Measurements from ENCODE around the gene TUB. TPM values are rescaled to one million over a fixed set of nuclear protein-coding genes. Genes with fewer than 3 reads are reported as not detected.

The TUB gene
- polyA plus RNA-seq, 1 of the 3 experiments (the other 2 are of a cell fraction) = 11.3 TPM

DNA sequence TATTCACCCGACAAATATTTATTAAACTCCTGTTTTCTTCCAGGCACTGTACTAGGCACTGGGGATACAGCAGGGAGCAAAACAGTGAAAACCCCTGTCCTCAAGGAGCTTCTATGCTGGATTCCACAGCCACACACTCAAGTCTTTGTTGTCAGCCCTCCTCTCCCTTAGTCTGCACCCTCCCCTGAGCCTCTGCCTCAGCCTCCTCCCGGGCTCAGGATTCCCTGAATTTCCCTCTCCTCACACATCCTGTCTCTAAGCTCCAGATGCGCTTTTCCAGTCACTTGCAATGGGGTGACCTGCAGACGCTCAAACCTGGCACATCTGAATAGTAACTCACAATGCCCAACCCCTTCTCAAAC is 13.5 kb upstream of the TUB start:
- WGBS (ENCODE audit: low lambda C conversion rate) = 80% methylated on average over 4 of the region's 4 CpGs
- Histone ChIP-seq H3K4me3 (ENCODE audit: low read depth in 2 of 2, low read length in 1 of 2) (no peak overlapping the region), H4K20me1 (ENCODE audit: insufficient read depth) (no peaks in the 10 kb centered on the region), H3K9me3 (no peaks in the 10 kb centered on the region), H3F3A (replicated peaks; ENCODE audit: insufficient read depth) (peaks cover 20% of the 10 kb centered on the region), H2AFZ (ENCODE audit: low read depth) (no peak overlapping the region), H3K9me2 (no peaks in the 10 kb centered on the region), H3K36me3 (replicated peaks in 1 of 2; ENCODE audit: control insufficient read depth in 1 of 2, insufficient read depth in 2 of 2, low read length in 1 of 2) (no peaks in the 10 kb centered on the region), H3K27ac (ENCODE audit: low read depth in 2 of 2, low read length in 1 of 2) (peak overlapping the region in 1 of 2 experiments; percentile 99; a peak in 2 of 4 replicates), H3K27me3 (ENCODE audit: insufficient read depth) (no peaks in the 10 kb centered on the region; the same call in 1 of the 2 replicates), H3K79me2 (ENCODE audit: insufficient read depth) (no peaks in the 10 kb centered on the region), H3K4me2 (no peak overlapping the region), H3K9ac (no peak overlapping the region), H3K4me1 (ENCODE audit: control insufficient read depth in 1 of 2, insufficient read depth in 2 of 2, low read depth in 1 of 2, low read length in 1 of 2) (peaks cover 12 to 54% of the 10 kb centered on the region in 2 experiments)
- ChIA-PET POLR2A (interaction anchor here (0.7 to 3.3 kb wide), 12 partner anchors 11 to 200 kb away, joined by 3 to 27 read pairs (median 5); partner anchors contain the start of gene TUB), CTCF (interaction anchor here (1.0 to 11.8 kb wide), 15 partner anchors 9 to 893 kb away, joined by 3 to 230 read pairs (median 8); partner anchors contain the start of genes EIF3F and TUB)
- no peak for DNase-seq
- TF ChIP-seq MXI1 (IDR thresholded peaks at IDR 0.05; ENCODE audit: low read depth, low read length) (0 out of 2 replicates have a peak, but pooled peaks have one; percentile 14), FOSL2 (IDR thresholded peaks at IDR 0.05; ENCODE audit: borderline replicate concordance, low read depth) (no peak), RAD21 (IDR thresholded peaks at IDR 0.05; ENCODE audit: low read length) (0 out of 2 replicates have a peak, but pooled peaks have one; percentile 10), TCF12 (IDR thresholded peaks at IDR 0.05) (no peak), JUND (IDR thresholded peaks at IDR 0.05) (no peak)
- TF ChIP-seq, protein P1, sequence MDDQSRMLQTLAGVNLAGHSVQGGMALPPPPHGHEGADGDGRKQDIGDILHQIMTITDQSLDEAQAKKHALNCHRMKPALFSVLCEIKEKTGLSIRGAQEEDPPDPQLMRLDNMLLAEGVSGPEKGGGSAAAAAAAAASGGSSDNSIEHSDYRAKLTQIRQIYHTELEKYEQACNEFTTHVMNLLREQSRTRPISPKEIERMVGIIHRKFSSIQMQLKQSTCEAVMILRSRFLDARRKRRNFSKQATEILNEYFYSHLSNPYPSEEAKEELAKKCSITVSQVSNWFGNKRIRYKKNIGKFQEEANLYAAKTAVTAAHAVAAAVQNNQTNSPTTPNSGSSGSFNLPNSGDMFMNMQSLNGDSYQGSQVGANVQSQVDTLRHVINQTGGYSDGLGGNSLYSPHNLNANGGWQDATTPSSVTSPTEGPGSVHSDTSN (IDR thresholded peaks at IDR 0.05) = no peak

DNA sequence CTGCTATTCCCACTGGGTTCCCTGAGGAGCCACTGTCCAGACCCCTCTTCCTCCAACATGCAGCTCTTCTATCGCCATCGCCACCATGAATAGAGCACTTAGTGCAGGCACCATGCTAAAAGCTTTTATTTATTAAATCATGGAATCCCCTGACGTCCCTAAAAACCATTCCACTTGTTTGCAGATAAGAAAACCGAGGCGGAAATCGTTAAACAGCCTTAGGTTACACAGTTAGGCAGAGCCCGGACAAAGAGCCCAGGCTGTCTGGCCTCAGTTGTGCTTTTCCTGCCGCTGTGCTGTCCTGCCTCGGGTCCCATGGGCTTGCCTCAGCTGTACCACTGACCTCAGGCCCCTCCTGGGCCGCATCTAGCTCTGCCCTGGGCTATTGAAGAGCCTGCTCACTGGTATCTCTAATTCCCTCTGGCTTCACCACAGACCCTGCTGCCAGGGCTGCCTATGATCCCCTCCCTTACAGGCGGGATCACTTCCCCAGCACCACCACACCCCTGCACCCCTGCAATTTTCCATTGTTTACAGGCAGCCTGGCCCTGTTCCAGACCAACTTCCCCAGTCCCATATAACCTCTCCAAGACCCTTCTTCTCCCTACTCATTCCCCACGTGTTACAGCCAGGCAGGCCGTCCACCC is 13.0 kb upstream of the TUB start:
- H3K9me2 ChIP-seq = no peaks in the 10 kb centered on the region
- peak; percentile 74 for DNase-seq
- no peaks in the 10 kb centered on the region for H3K9me3 ChIP-seq
- peak overlapping the region; percentile 49 for H3K4me2 ChIP-seq
- 61% methylated on average over 10 of the region's 13 CpGs for WGBS (ENCODE audit: low lambda C conversion rate)
- H3K4me3 ChIP-seq (ENCODE audit: low read depth in 2 of 2, low read length in 1 of 2) = peak overlapping the region in 1 of 2 experiments; percentile 18; a peak in 1 of 4 replicates
- H3K27ac ChIP-seq (ENCODE audit: low read depth in 2 of 2, low read length in 1 of 2) = peak overlapping the region; percentile 64 to 99
- peaks cover 23% of the 10 kb centered on the region for H3F3A ChIP-seq (replicated peaks; ENCODE audit: insufficient read depth)
- H4K20me1 ChIP-seq (ENCODE audit: insufficient read depth) = no peaks in the 10 kb centered on the region
- H3K27me3 ChIP-seq (ENCODE audit: insufficient read depth) = no peaks in the 10 kb centered on the region; the same call in 1 of the 2 replicates
- H2AFZ ChIP-seq (ENCODE audit: low read depth) = no peak overlapping the region
- CTCF ChIA-PET = interaction anchor here (0.6 to 11.8 kb wide), 14 partner anchors 9 to 892 kb away, joined by 3 to 230 read pairs (median 6); partner anchors contain the start of gene TUB
- peaks cover 12 to 50% of the 10 kb centered on the region in 2 experiments for H3K4me1 ChIP-seq (ENCODE audit: control insufficient read depth in 1 of 2, insufficient read depth in 2 of 2, low read depth in 1 of 2, low read length in 1 of 2)
- TF ChIP-seq TAF1 (IDR thresholded peaks at IDR 0.05; ENCODE audit: borderline replicate concordance, low read depth, low read length) = no peak
- peak; percentile 20; the same call in 1 of the 2 replicates for TF ChIP-seq MXI1 (IDR thresholded peaks at IDR 0.05; ENCODE audit: low read depth, low read length)
- TF ChIP-seq FOXJ3 (CRISPR knock-in tag; IDR thresholded peaks at IDR 0.05) = peak; percentile 45; the same call in 1 of the 2 replicates
- peak; percentile 53 for TF ChIP-seq CHD2 (IDR thresholded peaks at IDR 0.05; ENCODE audit: low read length, partially characterized antibody)
- TF ChIP-seq NFIC (IDR thresholded peaks at IDR 0.05; ENCODE audit: borderline replicate concordance) = no peak
- TF ChIP-seq TCF12 (IDR thresholded peaks at IDR 0.05) = no peak
- no peak for TF ChIP-seq SIN3A (IDR thresholded peaks at IDR 0.05; ENCODE audit: borderline replicate concordance, low read depth, low read length)
- peak; percentile 69 for TF ChIP-seq GATA2 (CRISPR knock-in tag; IDR thresholded peaks at IDR 0.05)
- peak in 1 of 2 experiments; percentile 90; a peak in 2 of 4 replicates for TF ChIP-seq EP300 (IDR thresholded peaks at IDR 0.05; ENCODE audit: borderline replicate concordance in 1 of 2, low read depth in 1 of 2, low read length in 1 of 2)
- no peaks in the 10 kb centered on the region for H3K79me2 ChIP-seq (ENCODE audit: insufficient read depth)
- no peaks in the 10 kb centered on the region for H3K36me3 ChIP-seq (replicated peaks in 1 of 2; ENCODE audit: control insufficient read depth in 1 of 2, insufficient read depth in 2 of 2, low read length in 1 of 2)
- POLR2A ChIA-PET = interaction anchor here (0.7 to 3.3 kb wide), 12 partner anchors 11 to 200 kb away, joined by 3 to 27 read pairs (median 5); partner anchors contain the start of gene TUB
- H3K9ac ChIP-seq = 0 out of 2 replicates have a peak overlapping the region, but pooled peaks have one; percentile 9

All from SK-N-SH (cell line).